HepG2 (cell line): ENCODE data around the gene FAM83D. TPM values are rescaled to one million over a fixed set of nuclear protein-coding genes. Genes with fewer than 3 reads are reported as not detected.

Experiments
- ATAC-seq: fragments of 200-7000 bp; cut with Tn5 transposase; 3 replicates; pipeline ENCODE4 v1.9.1; 2020; ENCODE audit warnings: mild to moderate bottlenecking, moderate library complexity
- BruUV-seq: library from RNA; stranded (reverse); fragments of 400-500 nt; replicated peaks from 2 replicates; lab custom pipeline; 2021; lab: Mats Ljungman, UMichigan
- CTCF ChIA-PET: fragments of 300-600 bp; formaldehyde crosslinking; extraction: SDS; loops from one replicate; lab custom pipeline; 2021; ENCODE audit warnings: low total read pairs, inconsistent platforms, low intra/inter-chr PET ratio; lab: Yijun Ruan, JAX
- POLR2A ChIA-PET: fragments of 350-600 bp; sonication (Branson Sonifier 250); formaldehyde crosslinking; loops from one replicate; lab custom pipeline; 2020; ENCODE audit warnings: antibody characterized with exemption, inconsistent platforms; lab: Yijun Ruan, JAX
- DNase-seq: peaks from one replicate; pipeline ENCODE4 v3.0.0-alpha.2; 2015; ENCODE audit warnings: low spot score
- FAIRE-seq: peaks from 3 replicates; lab custom pipeline; 2011; peaks lifted over from hg19 to GRCh38; lab: Jason Lieb, UNC
- H2AFZ ChIP-seq: one replicate; pipeline ENCODE4 v1.6.1; 2011; ENCODE audit warnings: low read length, inconsistent platforms
- H3K27ac ChIP-seq: fragments of 300-600 bp; 3 replicates; pipeline ENCODE4 v1.8.0; 2011; ENCODE audit warnings: mixed run types, mild to moderate bottlenecking, mixed read lengths, low read length, inconsistent platforms; ENCODE audit not compliant: insufficient read depth; ENCODE audit errors: extremely low read length
- H3K27me3 ChIP-seq, 2 experiments: fragments of 200-600 bp in 1 of 2; 2 replicates in 1 of 2; 3 replicates in 1 of 2; pipeline versions ENCODE4 v1.6.0 to v1.8.0; 2011; ENCODE audit warnings: low read length in 2 of 2, mild to moderate bottlenecking in 2 of 2, moderate library complexity in 2 of 2, inconsistent platforms in 1 of 2; ENCODE audit not compliant: insufficient read depth in 2 of 2, control insufficient read depth in 1 of 2
- H3K36me3 ChIP-seq, 2 experiments: fragments of 200-600 bp in 1 of 2; replicated peaks in 1 of 2; 2 replicates in 1 of 2; 3 replicates in 1 of 2; pipeline versions ENCODE4 v1.5.1 to v1.8.0; 2011; ENCODE audit warnings: low read length in 2 of 2, inconsistent platforms in 1 of 2; ENCODE audit not compliant: insufficient read depth in 2 of 2, control insufficient read depth in 1 of 2
- H3K4me1 ChIP-seq: 2 replicates; pipeline ENCODE4 v1.5.1; 2012; ENCODE audit warnings: low read length, inconsistent platforms; ENCODE audit not compliant: insufficient read depth
- H3K4me2 ChIP-seq: 2 replicates; pipeline ENCODE4 v1.6.0; 2011; ENCODE audit warnings: low read depth, low read length, inconsistent platforms
- H3K4me3 ChIP-seq, 3 experiments: fragments of 200-600 bp in 1 of 3; sonication (generic), shearing (Covaris generic) in 1 of 3; replicated peaks in 1 of 3; 2 replicates each; pipeline ENCODE4 v1.5.1; 2011 to 2016; ENCODE audit warnings: low read length in 3 of 3, inconsistent platforms in 2 of 3, low read depth in 2 of 3, mild to moderate bottlenecking in 2 of 3, control low read depth in 1 of 3, mixed read lengths in 1 of 3; ENCODE audit not compliant: insufficient read depth in 1 of 3
- H3K79me2 ChIP-seq: one replicate; pipeline ENCODE4 v1.6.1; 2011; ENCODE audit warnings: low read length, inconsistent platforms; ENCODE audit not compliant: insufficient read depth
- H3K9ac ChIP-seq: 2 replicates; pipeline ENCODE4 v1.6.0; 2011; ENCODE audit warnings: mild to moderate bottlenecking, low read depth, low read length, inconsistent platforms; ENCODE audit not compliant: insufficient read depth
- H3K9me3 ChIP-seq: 2 replicates; pipeline ENCODE4 v1.5.1; 2012; ENCODE audit warnings: mild to moderate bottlenecking, low read length
- H4K20me1 ChIP-seq: 2 replicates; pipeline ENCODE4 v1.6.0; 2011; ENCODE audit warnings: inconsistent platforms, mild to moderate bottlenecking, low read length, moderate library complexity; ENCODE audit not compliant: insufficient read depth
- CEBPB ChIP-seq: IDR thresholded peaks from 2 replicates; pipeline ENCODE4 v1.6.1; 2011; ENCODE audit warnings: low read depth, low read length, improper control_type of control experiment, borderline replicate concordance
- EP300 ChIP-seq, 3 experiments: sonication (generic) in 1 of 3; formaldehyde crosslinking in 1 of 3; IDR thresholded peaks; 2 replicates each; pipeline versions ENCODE4 v1.5.1 to v1.6.1; 2011 to 2020; ENCODE audit warnings: low read depth in 2 of 3, low read length in 2 of 3, borderline replicate concordance in 1 of 3, improper control_type of control experiment in 1 of 3, mild to moderate bottlenecking in 1 of 3, missing genetic modification reagents in 1 of 3, moderate library complexity in 1 of 3
- KDM3A ChIP-seq: IDR thresholded peaks from 2 replicates; pipeline ENCODE4 v1.6.1; 2018; ENCODE audit warnings: low read depth, missing compliant biosample characterization
- LCORL ChIP-seq, 2 experiments: fragments of 450-650 bp in 1 of 2; sonication (generic) in 1 of 2; formaldehyde crosslinking in 1 of 2; IDR thresholded peaks; 2 replicates each; pipeline versions ENCODE4 v1.5.0 to v1.6.1; 2017 to 2020; ENCODE audit warnings: antibody characterized with exemption in 1 of 2, missing genetic modification reagents in 1 of 2
- MIER3 ChIP-seq: IDR thresholded peaks from 2 replicates; pipeline ENCODE4 v1.6.1; 2016; ENCODE audit warnings: missing compliant biosample characterization, borderline replicate concordance
- MTF2 ChIP-seq: sonication (generic); formaldehyde crosslinking; IDR thresholded peaks from 2 replicates; pipeline ENCODE4 v1.5.0; 2020; ENCODE audit warnings: missing genetic modification reagents, borderline replicate concordance
- NR2C2 ChIP-seq: sonication (generic); formaldehyde crosslinking; IDR thresholded peaks from 2 replicates; pipeline ENCODE4 v1.4.0; 2020; ENCODE audit warnings: missing genetic modification reagents, mild to moderate bottlenecking, moderate library complexity, borderline replicate concordance
- NR2F6 ChIP-seq, 2 experiments: IDR thresholded peaks; 2 replicates each; pipeline ENCODE4 v1.6.1; 2016; ENCODE audit warnings: antibody characterized with exemption in 1 of 2, mild to moderate bottlenecking in 1 of 2
- RBM22 ChIP-seq: fragments of 200-400 bp; formaldehyde crosslinking; optimal IDR thresholded peaks from 2 replicates; pipeline ENCODE3; 2017; ENCODE audit warnings: mild to moderate bottlenecking, low read length, moderate library complexity
- SMAD3 ChIP-seq: sonication (generic); formaldehyde crosslinking; IDR thresholded peaks from 2 replicates; pipeline ENCODE4 v1.4.0; 2020; ENCODE audit warnings: missing genetic modification reagents
- TBX3 ChIP-seq: fragments of 450-650 bp; IDR thresholded peaks from 2 replicates; pipeline ENCODE4 v1.6.1; 2017; ENCODE audit warnings: antibody characterized with exemption, mild to moderate bottlenecking, inconsistent platforms, borderline replicate concordance
- U2AF2 ChIP-seq: fragments of 200-400 bp; formaldehyde crosslinking; IDR thresholded peaks from 2 replicates; pipeline ENCODE4 v1.6.1; 2017; ENCODE audit warnings: low read depth, mild to moderate bottlenecking, low read length
- ZNF121 ChIP-seq: sonication (generic); formaldehyde crosslinking; IDR thresholded peaks from 2 replicates; pipeline ENCODE4 v1.5.0; 2020; ENCODE audit warnings: mild to moderate bottlenecking, missing genetic modification reagents
- ZNF816 ChIP-seq: sonication (generic); formaldehyde crosslinking; IDR thresholded peaks from 2 replicates; pipeline ENCODE4 v1.8.0; 2022; ENCODE audit warnings: missing genetic modification reagents, mild to moderate bottlenecking, borderline replicate concordance
- WGBS: methylation state at CpG from one replicate; pipeline ENCODE4 v1.1.6; 2017; ENCODE audit warnings: low lambda C conversion rate; 5-methylcytosine and 5-hydroxymethylcytosine counted together
- in situ Hi-C: cut with HindIII; loops from 2 replicates; pipeline ENCODE4 v1.10.0; 2017; ENCODE audit warnings: low pct_unique_long_range_greater_than_20kb; ENCODE audit not compliant: extremely low pct_ligation_motif_present
- intact Hi-C: fragments of 100-400 bp; cut with micrococcal nuclease; formaldehyde crosslinking; loops from one replicate; pipeline ENCODE4 v1.10.0; 2022; ENCODE audit not compliant: unreplicated experiment
- polyA plus RNA-seq, 8 experiments: library from polyadenylated mRNA; depleted of rRNA in 3 of 8; stranded (reverse) in 7 of 8; unstranded in 1 of 8; fragments of >200 nt; fragmentation: Illumina TruSeq in 4 of 8; extraction: Trizol in 4 of 8; gene quantifications; 2 replicates each; pipeline versions ENCODE4 v1.2.1 to v1.2.3, GENCODE V29; 2011 to 2016; ENCODE audit warnings: low read depth in 4 of 8, missing spikeins in 1 of 8, mixed read lengths in 1 of 8; ENCODE audit not compliant: insufficient read depth in 1 of 8
- total RNA-seq, 5 experiments: library from RNA; depleted of rRNA; stranded (reverse); fragments of >200 nt; fragmentation: Illumina TruSeq; extraction: Trizol; gene quantifications; 2 replicates each; pipeline ENCODE4 v1.2.3, GENCODE V29; 2016; ENCODE audit warnings: low read depth in 1 of 5
- TF ChIP-seq, protein P1 (sequence below): sonication (generic); formaldehyde crosslinking; conservative IDR thresholded peaks from 2 replicates; pipeline ENCODE4 v1.8.0; 2022; ENCODE audit warnings: missing genetic modification reagents
- TF ChIP-seq, protein P2 (sequence below): sonication (generic); formaldehyde crosslinking; IDR thresholded peaks from 2 replicates; pipeline ENCODE4 v1.5.1; 2020; ENCODE audit warnings: missing genetic modification reagents, mild to moderate bottlenecking, borderline replicate concordance
- TF ChIP-seq, protein P3 (sequence below): sonication (generic); formaldehyde crosslinking; IDR thresholded peaks from 2 replicates; pipeline ENCODE4 v1.4.0; 2020; ENCODE audit warnings: missing genetic modification reagents

The FAM83D gene
- total and polyA plus RNA-seq, 2 of the 13 experiments (the other 11 are each of a cell fraction or from before 2014, with no cell fraction given): 51.4 to 64.0 TPM

DNA sequence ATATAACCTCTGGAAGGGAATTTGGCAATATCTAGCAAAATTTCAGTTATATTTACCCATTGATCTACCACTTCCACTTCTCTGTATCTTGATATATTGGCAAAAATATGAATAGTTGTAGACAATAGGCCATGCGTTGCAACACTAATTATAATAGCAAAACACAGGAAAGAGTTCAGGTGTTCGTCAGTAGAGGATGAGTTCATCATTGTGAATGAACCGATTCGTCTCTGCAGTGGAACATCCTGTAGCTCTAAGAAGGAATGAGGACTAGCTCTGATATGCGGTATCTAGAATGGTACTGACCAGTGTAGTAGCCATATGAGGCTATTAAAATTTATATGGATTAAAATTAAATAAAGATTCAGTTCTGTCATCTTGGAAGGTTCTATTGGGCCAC, 8.3 kb downstream of the FAM83D start (continued):
- TF ChIP-seq, protein P1, sequence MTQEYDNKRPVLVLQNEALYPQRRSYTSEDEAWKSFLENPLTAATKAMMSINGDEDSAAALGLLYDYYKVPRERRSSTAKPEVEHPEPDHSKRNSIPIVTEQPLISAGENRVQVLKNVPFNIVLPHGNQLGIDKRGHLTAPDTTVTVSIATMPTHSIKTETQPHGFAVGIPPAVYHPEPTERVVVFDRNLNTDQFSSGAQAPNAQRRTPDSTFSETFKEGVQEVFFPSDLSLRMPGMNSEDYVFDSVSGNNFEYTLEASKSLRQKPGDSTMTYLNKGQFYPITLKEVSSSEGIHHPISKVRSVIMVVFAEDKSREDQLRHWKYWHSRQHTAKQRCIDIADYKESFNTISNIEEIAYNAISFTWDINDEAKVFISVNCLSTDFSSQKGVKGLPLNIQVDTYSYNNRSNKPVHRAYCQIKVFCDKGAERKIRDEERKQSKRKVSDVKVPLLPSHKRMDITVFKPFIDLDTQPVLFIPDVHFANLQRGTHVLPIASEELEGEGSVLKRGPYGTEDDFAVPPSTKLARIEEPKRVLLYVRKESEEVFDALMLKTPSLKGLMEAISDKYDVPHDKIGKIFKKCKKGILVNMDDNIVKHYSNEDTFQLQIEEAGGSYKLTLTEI (CRISPR knock-in tag): no peak
- TF ChIP-seq U2AF2 (no peak), TBX3 (no peak), LCORL (IDR thresholded peaks at IDR 0.05) (no peak), LCORL (CRISPR knock-in tag; IDR thresholded peaks at IDR 0.05) (no peak), MIER3 (no peak)
- TF ChIP-seq, all 625 proteins: peak for 0

DNA sequence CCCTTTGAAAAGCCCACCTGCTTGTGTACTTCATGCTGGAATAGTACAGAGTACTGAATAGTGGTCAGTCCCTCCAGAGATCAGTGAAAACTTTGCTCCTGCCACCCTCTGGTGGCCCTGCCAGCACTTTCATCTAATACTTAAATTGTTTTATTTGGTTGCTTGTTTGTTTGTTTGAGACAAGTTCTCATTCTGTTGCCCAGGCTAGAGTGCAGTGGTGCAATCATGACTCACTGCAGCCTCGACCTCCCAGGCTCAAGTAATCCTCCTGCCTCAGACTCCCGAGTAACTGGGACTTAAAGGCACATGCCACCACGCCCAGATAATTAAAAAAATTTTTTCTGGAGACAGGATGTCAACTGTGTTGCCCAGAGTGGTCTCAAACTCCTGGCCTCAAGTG, 9.1 kb downstream of the FAM83D start:
- FAIRE-seq (peak; percentile 28), DNase-seq (no peak), ATAC-seq (peak; percentile 67)
- no peaks in the 10 kb centered on the region for H3K27me3 ChIP-seq
- WGBS: 87% methylated on average over 3 of the region's 3 CpGs
- in situ Hi-C loops: no loop called here
- peaks cover 95% of the 10 kb centered on the region for H3K4me1 ChIP-seq
- CTCF ChIA-PET: interaction anchor here (0.6 to 1.4 kb wide), 3 partner anchors 9 to 42 kb away, joined by 3 to 4 read pairs (median 3); partner anchors contain the start of gene FAM83D
- peaks cover 31 to 56% of the 10 kb centered on the region in 2 experiments for H3K36me3 ChIP-seq
- no peak overlapping the region for H3K4me3 ChIP-seq
- no peak overlapping the region for H3K9ac ChIP-seq
- no peaks in the 10 kb centered on the region for H3K9me3 ChIP-seq
- H4K20me1 ChIP-seq: peaks cover 16% of the 10 kb centered on the region; the same call in 1 of the 2 replicates
- POLR2A ChIA-PET: no interaction called here
- H3K27ac ChIP-seq: no peak overlapping the region
- no TSS peak for BruUV-seq
- intact Hi-C loops: no loop called here
- peaks cover 99% of the 10 kb centered on the region for H3K79me2 ChIP-seq
- no peak overlapping the region for H3K4me2 ChIP-seq
- H2AFZ ChIP-seq: no peak overlapping the region
- TF ChIP-seq CEBPB: peak; percentile 59; the same call in 1 of the 2 replicates
- TF ChIP-seq ZNF816 (CRISPR knock-in tag): no peak
- no peak for TF ChIP-seq NR2C2
- TF ChIP-seq ZNF121 (CRISPR knock-in tag): no peak
- no peak for TF ChIP-seq NR2F6 (IDR thresholded peaks at IDR 0.05)
- 0 out of 2 replicates have a peak, but pooled peaks have one; percentile 6 for TF ChIP-seq NR2F6 (CRISPR knock-in tag; IDR thresholded peaks at IDR 0.05)
- no peak for TF ChIP-seq EP300 (IDR thresholded peaks at IDR 0.05; ENCODE audit: low read depth in 2 of 2, low read length in 2 of 2)
- TF ChIP-seq EP300 (CRISPR knock-in tag; IDR thresholded peaks at IDR 0.05; ENCODE audit: borderline replicate concordance): 0 out of 2 replicates have a peak, but pooled peaks have one; percentile 3
- TF ChIP-seq, protein P2, sequence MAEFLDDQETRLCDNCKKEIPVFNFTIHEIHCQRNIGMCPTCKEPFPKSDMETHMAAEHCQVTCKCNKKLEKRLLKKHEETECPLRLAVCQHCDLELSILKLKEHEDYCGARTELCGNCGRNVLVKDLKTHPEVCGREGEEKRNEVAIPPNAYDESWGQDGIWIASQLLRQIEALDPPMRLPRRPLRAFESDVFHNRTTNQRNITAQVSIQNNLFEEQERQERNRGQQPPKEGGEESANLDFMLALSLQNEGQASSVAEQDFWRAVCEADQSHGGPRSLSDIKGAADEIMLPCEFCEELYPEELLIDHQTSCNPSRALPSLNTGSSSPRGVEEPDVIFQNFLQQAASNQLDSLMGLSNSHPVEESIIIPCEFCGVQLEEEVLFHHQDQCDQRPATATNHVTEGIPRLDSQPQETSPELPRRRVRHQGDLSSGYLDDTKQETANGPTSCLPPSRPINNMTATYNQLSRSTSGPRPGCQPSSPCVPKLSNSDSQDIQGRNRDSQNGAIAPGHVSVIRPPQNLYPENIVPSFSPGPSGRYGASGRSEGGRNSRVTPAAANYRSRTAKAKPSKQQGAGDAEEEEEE (CRISPR knock-in tag): no peak
- peak; percentile 25 for TF ChIP-seq RBM22
- no peak for TF ChIP-seq MTF2
- TF ChIP-seq, protein P3, sequence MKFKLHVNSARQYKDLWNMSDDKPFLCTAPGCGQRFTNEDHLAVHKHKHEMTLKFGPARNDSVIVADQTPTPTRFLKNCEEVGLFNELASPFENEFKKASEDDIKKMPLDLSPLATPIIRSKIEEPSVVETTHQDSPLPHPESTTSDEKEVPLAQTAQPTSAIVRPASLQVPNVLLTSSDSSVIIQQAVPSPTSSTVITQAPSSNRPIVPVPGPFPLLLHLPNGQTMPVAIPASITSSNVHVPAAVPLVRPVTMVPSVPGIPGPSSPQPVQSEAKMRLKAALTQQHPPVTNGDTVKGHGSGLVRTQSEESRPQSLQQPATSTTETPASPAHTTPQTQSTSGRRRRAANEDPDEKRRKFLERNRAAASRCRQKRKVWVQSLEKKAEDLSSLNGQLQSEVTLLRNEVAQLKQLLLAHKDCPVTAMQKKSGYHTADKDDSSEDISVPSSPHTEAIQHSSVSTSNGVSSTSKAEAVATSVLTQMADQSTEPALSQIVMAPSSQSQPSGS (CRISPR knock-in tag): no peak
- 0 out of 2 replicates have a peak, but pooled peaks have one; percentile 25 for TF ChIP-seq SMAD3 (CRISPR knock-in tag)
- no peak for TF ChIP-seq KDM3A
